Measurements from ENCODE around the gene STRN4.
"Not testable (repeated sequence)": the region's sequence is repeated elsewhere in the genome, so short reads cannot be mapped to it uniquely, and the experiment has no call there.

STRN4 gene

GRCh38 chr19:46766569-46767317, 20.5 kb upstream of the STRN4 start:
- TF ChIP-seq CTCF (conservative IDR thresholded peaks at IDR 0.05; ENCODE audit: low read depth, low read length), result peak; percentile 82
- H3K4me3 ChIP-seq (ENCODE audit: low read depth, low read length), result no peak overlapping the region
- peak; percentile 52 for DNase-seq (ENCODE audit: low read depth)

GRCh38 chr19:46764817-46765291, 18.6 kb upstream of the STRN4 start:
- no peak overlapping the region for H3K4me3 ChIP-seq (ENCODE audit: low read depth, low read length)
- DNase-seq (ENCODE audit: low read depth), result no peak
- no peak for TF ChIP-seq CTCF (conservative IDR thresholded peaks at IDR 0.05; ENCODE audit: low read depth, low read length)

GRCh38 chr19:46762245-46762890, 16.1 kb upstream of the STRN4 start:
- DNase-seq (ENCODE audit: low read depth), result no peak
- no peak overlapping the region for H3K4me3 ChIP-seq (ENCODE audit: low read depth, low read length)

GRCh38 chr19:46761418-46761831, 15.2 kb upstream of the STRN4 start:
- no peak overlapping the region for H3K4me3 ChIP-seq (ENCODE audit: low read depth, low read length)
- no peak for TF ChIP-seq CTCF (conservative IDR thresholded peaks at IDR 0.05; ENCODE audit: low read depth, low read length)
- DNase-seq (ENCODE audit: low read depth), result peak; percentile 93

More at GRCh38 chr19:46762245-46762890, 16.1 kb upstream of the STRN4 start:
- TF ChIP-seq CTCF (conservative IDR thresholded peaks at IDR 0.05; ENCODE audit: low read depth, low read length), result no peak

- not testable (repeated sequence) for H3K4me3 ChIP-seq (ENCODE audit: low read depth, low read length)
- peak; percentile 65 for DNase-seq (ENCODE audit: low read depth)
These were observed 14.6 kb upstream of the STRN4 start for GRCh38 chr19:46760897-46761296.

GRCh38 chr19:46760363-46760762, 14.1 kb upstream of the STRN4 start:
- no peak for DNase-seq (ENCODE audit: low read depth)
- no peak overlapping the region for H3K4me3 ChIP-seq (ENCODE audit: low read depth, low read length)
- TF ChIP-seq CTCF (conservative IDR thresholded peaks at IDR 0.05; ENCODE audit: low read depth, low read length), result no peak

GRCh38 chr19:46759817-46760333, 13.6 kb upstream of the STRN4 start:
- H3K4me3 ChIP-seq (ENCODE audit: low read depth, low read length), result no peak overlapping the region
- no peak for TF ChIP-seq CTCF (conservative IDR thresholded peaks at IDR 0.05; ENCODE audit: low read depth, low read length)
- DNase-seq (ENCODE audit: low read depth), result peak; percentile 97

Measured in choroid plexus epithelial cell (primary cell).